Activated CD4-positive, alpha-beta T cell treated with anti-CD3 and anti-CD28 coated beads, Interleukin-2, Interleukin-6, amounts not matched to agents 100 ng/mL and 50 ng/mL, durations not matched to agents 16 hours and 8 hours (primary cell): ENCODE results near the gene KCNIP1.

ENCODE experiments used
- DNase-seq: peaks from one replicate; pipeline ENCODE4 v3.0.0-alpha.2; 2020

The KCNIP1 gene

GRCh38 chr5:170503990-170504596, at the start of gene KCNIP1:
Gene KCNIP1 (plus strand): TSS chr5:170504020.
- DNase-seq: no peak

GRCh38 chr5:170463426-170463825, 40.4 kb upstream of the KCNIP1 start:
- DNase-seq: no peak

- DNase-seq: no peak
Observed at GRCh38 chr5:170464280-170465127, 39.3 kb upstream of the KCNIP1 start.

- DNase-seq: no peak
Observed at GRCh38 chr5:170466553-170466952, 37.3 kb upstream of the KCNIP1 start.

- peak; percentile 82 for DNase-seq
Observed at GRCh38 chr5:170466988-170467707, 36.7 kb upstream of the KCNIP1 start.

GRCh38 chr5:170468633-170469285, 35.1 kb upstream of the KCNIP1 start:
- DNase-seq: no peak

GRCh38 chr5:170469414-170469813, 34.4 kb upstream of the KCNIP1 start:
- DNase-seq: no peak

- no peak for DNase-seq
Observed at GRCh38 chr5:170470275-170470674, 33.5 kb upstream of the KCNIP1 start.

- no peak for DNase-seq
Observed at GRCh38 chr5:170470808-170471404, 32.9 kb upstream of the KCNIP1 start.

GRCh38 chr5:170471551-170472178, 32.2 kb upstream of the KCNIP1 start:
- DNase-seq: no peak

GRCh38 chr5:170473642-170474041, 30.2 kb upstream of the KCNIP1 start:
- DNase-seq: no peak

- no peak for DNase-seq
Observed at GRCh38 chr5:170474489-170475274, 29.1 kb upstream of the KCNIP1 start.

- DNase-seq: no peak
Observed at GRCh38 chr5:170475294-170476000, 28.4 kb upstream of the KCNIP1 start.

- no peak for DNase-seq
Observed at GRCh38 chr5:170476704-170477103, 27.1 kb upstream of the KCNIP1 start.

GRCh38 chr5:170477906-170478305, 25.9 kb upstream of the KCNIP1 start:
- no peak for DNase-seq

GRCh38 chr5:170478306-170478705, 25.5 kb upstream of the KCNIP1 start:
- no peak for DNase-seq

GRCh38 chr5:170479484-170479883, 24.3 kb upstream of the KCNIP1 start:
- DNase-seq: no peak

GRCh38 chr5:170480260-170480659, 23.6 kb upstream of the KCNIP1 start:
- DNase-seq: no peak

GRCh38 chr5:170481849-170482248, 22.0 kb upstream of the KCNIP1 start:
- no peak for DNase-seq

- DNase-seq: no peak
Observed at GRCh38 chr5:170482511-170482910, 21.3 kb upstream of the KCNIP1 start.
